ENCODE results near the gene SEMA4G.

GRCh38 chr10:101010329-101010728 lies 41.0 kb downstream of the SEMA4G start:
- TF ChIP-seq ZBTB21 (tag by site-specific recombination; IDR thresholded peaks at IDR 0.05) (no peak), CTCF (tag by site-specific recombination; IDR thresholded peaks at IDR 0.05) (no peak), PBX3 (CRISPR knock-in tag; IDR thresholded peaks at IDR 0.05) (no peak), INSM2 (tag by site-specific recombination; IDR thresholded peaks at IDR 0.05) (no peak), YY1 (tag by site-specific recombination; IDR thresholded peaks at IDR 0.05) (no peak), ZNF175 (tag by site-specific recombination; IDR thresholded peaks at IDR 0.05) (no peak), ZNF26 (tag by site-specific recombination; IDR thresholded peaks at IDR 0.05) (no peak), KLF16 (tag by site-specific recombination; IDR thresholded peaks at IDR 0.05) (no peak), ZNF768 (tag by site-specific recombination; IDR thresholded peaks at IDR 0.05) (no peak), GLI2 (tag by site-specific recombination; IDR thresholded peaks at IDR 0.05; ENCODE audit: borderline replicate concordance, low read depth) (no peak), ZNF174 (tag by site-specific recombination; IDR thresholded peaks at IDR 0.05) (no peak), ZNF132 (tag by site-specific recombination; IDR thresholded peaks at IDR 0.05; ENCODE audit: borderline replicate concordance) (no peak), ZNF623 (tag by site-specific recombination; IDR thresholded peaks at IDR 0.05) (no peak)

Measured in HEK293 (cell line).